Activated T-cell treated with anti-CD3 and anti-CD28 coated beads, Interleukin-2, amount 50 U/mL, for 72 hours (primary cell): Measurements from ENCODE around the gene CELF4. TPM values are rescaled to one million over a fixed set of nuclear protein-coding genes. Genes with fewer than 3 reads are reported as not detected.

Source experiments
- ATAC-seq, 2 donors: fragments of 150-1000 bp; cut with Tn5 transposase; replicated peaks in 1 of 2; 2 replicates each; pipeline ENCODE4 v1.10.0; 2021; ENCODE audit warnings: moderate library complexity in 2 of 2, mild to moderate bottlenecking in 1 of 2
- DNase-seq, 2 donors: peaks; one replicate each; pipeline ENCODE4 v3.0.0; 2021 to 2022; ENCODE audit warnings: mixed read lengths in 1 of 2
- H3K27ac Mint-ChIP-seq: one replicate; pipeline ENCODE4 v1.8.0; 2022; ENCODE audit warnings: mild to moderate bottlenecking, moderate library complexity, mixed read lengths
- H3K27me3 Mint-ChIP-seq: one replicate; pipeline ENCODE4 v1.8.0; 2022; ENCODE audit warnings: low read depth, mixed read lengths
- H3K36me3 Mint-ChIP-seq, 2 donors: one replicate each; pipeline ENCODE4 v1.8.0; 2022; ENCODE audit warnings: mixed read lengths in 2 of 2, mild to moderate bottlenecking in 1 of 2; ENCODE audit not compliant: insufficient read depth in 2 of 2
- H3K4me1 Mint-ChIP-seq: one replicate; pipeline ENCODE4 v1.8.0; 2022; ENCODE audit warnings: low read depth, mixed read lengths
- H3K4me3 Mint-ChIP-seq, 2 donors: one replicate each; pipeline ENCODE4 v1.8.0; 2022; ENCODE audit warnings: mild to moderate bottlenecking in 2 of 2, mixed read lengths in 2 of 2, moderate library complexity in 2 of 2
- H3K9me3 Mint-ChIP-seq, 2 donors: one replicate each; pipeline ENCODE4 v1.8.0; 2022; ENCODE audit warnings: mixed read lengths in 2 of 2
- total RNA-seq, 2 donors: library from RNA; stranded (reverse); gene quantifications; one replicate each; pipeline ENCODE4 v1.2.3, GENCODE V29; 2022

CELF4 gene
- total RNA-seq, 2 donors from 2014 or later, result not detected

DNA sequence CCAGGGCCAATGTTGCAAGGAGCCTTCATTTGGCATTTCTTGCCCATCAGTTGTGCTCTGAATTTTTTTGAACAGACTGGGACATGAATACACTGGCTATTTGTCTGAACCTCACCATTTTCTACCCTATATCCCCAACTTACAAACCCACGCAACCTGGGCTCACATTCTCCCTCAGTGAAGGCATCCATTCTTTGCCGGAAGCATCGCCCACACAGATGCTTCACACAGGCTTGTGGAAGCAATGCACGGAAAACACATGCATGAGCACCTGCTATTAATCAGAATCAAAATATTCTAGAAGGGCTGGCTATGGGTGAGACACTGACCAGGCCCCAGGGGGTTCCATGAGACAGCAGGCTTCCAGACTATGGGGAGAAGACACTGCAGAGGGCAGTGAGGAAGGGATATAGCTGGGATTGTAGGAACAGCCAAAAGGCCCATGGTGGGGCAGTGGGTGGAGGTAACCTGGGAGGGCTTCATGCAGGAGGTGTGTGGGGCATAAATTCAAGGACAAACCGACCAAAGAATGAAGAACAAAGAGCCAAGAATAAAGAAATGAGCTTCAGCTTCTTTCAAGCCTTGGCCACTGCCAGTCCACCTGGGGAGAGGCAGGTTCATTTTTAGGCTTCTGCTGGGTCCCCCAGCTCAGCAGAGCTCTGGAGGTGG lies 261.5 kb downstream of the CELF4 start:
- H3K4me3 Mint-ChIP-seq, result no peak overlapping the region
- DNase-seq (no peak), ATAC-seq (no peak)
- H3K9me3 Mint-ChIP-seq, result no peaks in the 10 kb centered on the region
- H3K36me3 Mint-ChIP-seq, result no peaks in the 10 kb centered on the region
- H3K27me3 Mint-ChIP-seq, result no peaks in the 10 kb centered on the region
- H3K4me1 Mint-ChIP-seq, result no peaks in the 10 kb centered on the region
- H3K27ac Mint-ChIP-seq, result no peak overlapping the region

DNA sequence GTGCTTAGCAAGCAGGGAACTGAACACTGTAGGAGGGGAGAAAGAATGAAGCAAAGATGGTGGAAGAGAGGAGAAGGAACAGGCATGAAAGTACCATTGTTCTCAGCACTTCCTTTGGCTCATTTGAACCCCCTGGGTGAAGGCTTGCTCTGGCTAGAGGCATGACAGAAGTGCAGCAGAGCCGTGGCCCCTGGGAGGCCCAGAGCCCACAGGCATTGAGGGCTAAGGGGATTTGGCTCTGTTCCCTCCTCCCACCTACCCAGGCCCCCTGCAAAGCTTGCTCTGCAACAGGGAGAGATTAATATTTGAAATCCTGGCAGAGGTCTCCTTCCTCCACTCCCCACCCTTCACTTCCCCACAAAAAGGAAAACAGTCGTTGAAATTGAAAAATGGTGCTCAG lies 262.6 kb downstream of the CELF4 start:
- Mint-ChIP-seq H3K27ac (no peak overlapping the region), H3K27me3 (no peaks in the 10 kb centered on the region), H3K36me3 (no peaks in the 10 kb centered on the region), H3K4me3 (no peak overlapping the region), H3K4me1 (no peaks in the 10 kb centered on the region), H3K9me3 (no peaks in the 10 kb centered on the region)
- DNase-seq (no peak), ATAC-seq (no peak)

DNA sequence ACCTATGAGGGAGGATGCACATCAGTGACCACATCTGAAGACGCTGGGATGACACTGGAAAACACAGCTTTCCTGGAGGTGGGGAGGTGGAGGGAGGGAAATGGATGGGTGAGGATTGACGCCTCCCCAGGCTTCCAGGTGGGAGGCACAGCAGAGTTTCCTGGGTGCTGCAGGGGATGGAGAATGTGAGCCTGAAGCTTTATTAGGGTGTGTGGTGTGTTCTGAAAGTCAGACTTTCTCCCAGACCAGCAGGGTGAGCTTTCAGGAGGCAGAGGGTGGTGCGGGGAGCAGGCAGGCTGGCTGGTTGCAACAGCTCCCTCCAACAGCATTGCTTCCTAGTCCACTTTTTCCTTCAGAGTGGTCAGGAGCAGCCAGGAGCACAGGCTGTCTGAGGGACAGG lies 263.1 kb downstream of the CELF4 start:
- Mint-ChIP-seq H3K27ac (no peak overlapping the region), H3K27me3 (no peaks in the 10 kb centered on the region), H3K4me3 (no peak overlapping the region), H3K36me3 (no peaks in the 10 kb centered on the region), H3K4me1 (no peaks in the 10 kb centered on the region), H3K9me3 (no peaks in the 10 kb centered on the region)
- ATAC-seq (no peak), DNase-seq (no peak)

DNA sequence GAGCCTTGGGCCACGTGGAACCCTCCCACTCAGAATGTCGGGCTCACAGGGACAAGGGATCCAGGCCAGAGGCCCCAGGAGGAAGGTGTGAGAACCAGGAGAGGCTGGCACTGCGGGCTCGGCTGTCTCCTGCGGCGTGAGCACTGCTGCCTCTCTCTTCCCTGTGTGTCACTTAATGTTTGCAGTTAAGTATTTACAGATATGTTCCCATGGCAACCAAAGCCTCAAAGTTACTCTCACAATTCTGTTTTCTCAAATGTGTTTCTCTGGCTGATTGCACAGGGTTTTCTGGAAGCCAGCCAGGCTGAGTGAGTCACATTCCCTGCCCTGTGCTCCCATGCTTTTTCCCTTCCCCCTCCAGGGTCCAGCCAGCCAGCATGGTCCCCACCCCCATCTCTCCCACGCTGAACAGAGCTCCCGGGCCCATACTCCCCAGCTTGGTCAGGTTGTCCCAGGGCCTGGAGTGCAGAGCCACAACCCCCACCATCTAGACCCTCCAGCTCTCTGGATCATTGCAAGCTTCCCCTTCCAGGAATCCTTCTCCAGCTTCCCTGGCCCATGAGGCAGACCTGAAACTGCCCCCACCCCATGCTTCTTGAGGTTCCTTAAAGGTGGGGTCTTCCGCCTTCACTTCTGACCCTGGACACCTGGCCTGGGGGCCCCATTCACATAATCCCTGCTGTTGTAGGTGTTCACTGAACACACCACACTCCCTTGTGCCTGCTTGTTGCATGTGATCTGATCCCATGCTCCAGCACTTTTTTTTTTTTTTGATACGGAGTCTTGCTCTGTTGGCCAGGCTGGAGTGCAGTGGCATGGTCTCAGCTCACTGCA lies 265.9 kb downstream of the CELF4 start:
- H3K4me1 Mint-ChIP-seq, result no peaks in the 10 kb centered on the region
- H3K27me3 Mint-ChIP-seq, result no peaks in the 10 kb centered on the region
- no peaks in the 10 kb centered on the region for H3K9me3 Mint-ChIP-seq
- H3K4me3 Mint-ChIP-seq, result no peak overlapping the region
- no peaks in the 10 kb centered on the region for H3K36me3 Mint-ChIP-seq
- DNase-seq, result no peak
- ATAC-seq, result no peak
- H3K27ac Mint-ChIP-seq, result no peak overlapping the region

DNA sequence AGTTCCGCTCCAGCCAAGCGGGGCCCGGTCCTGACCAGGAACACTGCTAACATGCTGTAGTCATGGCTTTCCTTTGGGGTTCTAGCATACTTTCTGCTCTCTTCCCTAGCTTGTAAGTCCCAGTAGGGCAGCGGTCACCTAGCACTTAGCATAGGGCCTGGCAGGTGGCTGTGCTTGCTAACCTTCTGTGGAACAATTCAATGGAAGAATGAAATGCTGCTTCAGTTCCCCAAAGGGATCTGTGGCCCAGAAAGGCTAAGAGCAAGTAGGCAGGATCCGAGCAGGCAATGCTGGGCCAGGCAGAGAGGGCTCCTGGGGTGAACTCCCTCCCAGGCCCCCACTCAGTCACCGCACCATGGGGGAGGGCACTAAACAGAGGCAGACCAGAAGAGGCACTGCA lies 266.8 kb downstream of the CELF4 start:
- Mint-ChIP-seq H3K27ac (no peak overlapping the region), H3K36me3 (no peaks in the 10 kb centered on the region), H3K27me3 (no peaks in the 10 kb centered on the region), H3K4me3 (no peak overlapping the region), H3K9me3 (no peaks in the 10 kb centered on the region), H3K4me1 (no peaks in the 10 kb centered on the region)
- ATAC-seq (no peak), DNase-seq (no peak)

DNA sequence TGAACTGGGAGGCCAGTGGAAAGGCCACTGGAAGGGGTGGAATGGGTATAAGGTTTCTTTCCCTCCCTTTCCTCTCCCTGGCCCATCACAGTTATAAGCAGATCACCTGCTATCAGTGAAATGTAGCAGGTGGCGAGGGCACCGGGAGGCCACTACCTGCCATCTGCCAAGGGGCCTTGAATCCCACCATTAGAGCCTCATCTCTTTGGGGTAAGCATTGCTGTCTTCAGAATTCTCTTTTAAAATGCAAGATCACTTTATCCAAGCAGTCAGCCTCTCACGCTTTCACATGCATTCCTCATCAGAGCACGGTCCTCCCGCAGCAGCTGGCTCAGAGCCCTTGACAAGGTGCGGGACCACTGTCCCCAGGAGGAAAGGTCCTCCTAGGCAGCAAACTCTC lies 268.5 kb downstream of the CELF4 start:
- Mint-ChIP-seq H3K4me3 (no peak overlapping the region), H3K4me1 (no peaks in the 10 kb centered on the region), H3K9me3 (no peaks in the 10 kb centered on the region), H3K36me3 (no peaks in the 10 kb centered on the region), H3K27ac (no peak overlapping the region), H3K27me3 (no peaks in the 10 kb centered on the region)
- ATAC-seq (no peak), DNase-seq (no peak)

DNA sequence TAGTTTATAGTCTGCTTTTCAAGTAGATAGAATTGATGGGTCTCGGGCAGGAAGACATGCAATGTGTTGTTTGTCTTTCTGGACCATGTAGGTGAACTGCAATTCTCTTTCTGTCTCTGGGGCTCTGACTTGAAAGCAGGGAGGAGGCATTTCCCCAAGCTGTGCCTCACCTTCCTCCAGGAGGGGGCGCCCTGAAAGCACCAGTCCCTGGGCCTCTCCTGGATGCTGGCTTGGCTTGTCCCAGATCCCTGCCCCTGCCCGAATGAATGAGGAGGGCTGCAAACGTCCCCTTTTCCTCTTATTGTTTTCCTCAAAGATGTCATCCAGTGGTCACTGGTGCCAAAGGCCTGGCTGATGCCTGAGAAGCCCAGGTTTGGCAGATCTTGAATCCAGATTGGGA lies 270.6 kb downstream of the CELF4 start:
- H3K4me3 Mint-ChIP-seq, result no peak overlapping the region
- H3K4me1 Mint-ChIP-seq, result no peaks in the 10 kb centered on the region

DNA sequence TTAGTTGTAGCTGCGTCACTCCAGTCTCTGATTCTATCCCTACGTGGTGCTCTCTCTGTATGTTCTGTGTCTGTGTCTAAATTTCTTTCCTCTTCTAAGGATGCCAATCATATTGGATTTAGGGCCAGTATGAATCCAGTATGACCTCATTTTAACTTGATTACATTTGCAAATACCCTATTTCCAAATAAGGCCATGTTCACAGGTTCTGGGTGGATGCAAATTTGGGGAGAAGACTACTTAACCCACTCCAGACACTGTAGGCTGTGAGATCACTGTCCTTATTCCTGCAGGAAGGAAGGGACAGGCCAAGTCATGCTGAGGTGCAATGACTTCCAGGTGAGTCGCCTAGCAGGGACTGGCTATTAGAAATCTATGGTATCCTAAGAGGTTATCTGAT lies 272.2 kb downstream of the CELF4 start:
- no peak overlapping the region for H3K27ac Mint-ChIP-seq
- H3K9me3 Mint-ChIP-seq, result no peaks in the 10 kb centered on the region
- H3K36me3 Mint-ChIP-seq, result no peaks in the 10 kb centered on the region
- no peak overlapping the region for H3K4me3 Mint-ChIP-seq
- DNase-seq, result no peak
- no peaks in the 10 kb centered on the region for H3K27me3 Mint-ChIP-seq
- ATAC-seq, result no peak
- H3K4me1 Mint-ChIP-seq, result no peaks in the 10 kb centered on the region

More for the DNA sequence above, 270.6 kb downstream of the CELF4 start:
- H3K27ac Mint-ChIP-seq, result no peak overlapping the region
- no peaks in the 10 kb centered on the region for H3K27me3 Mint-ChIP-seq
- ATAC-seq (no peak), DNase-seq (peak in 1 of 2 donors; percentile 3)
- no peaks in the 10 kb centered on the region for H3K36me3 Mint-ChIP-seq
- H3K9me3 Mint-ChIP-seq, result no peaks in the 10 kb centered on the region

DNA sequence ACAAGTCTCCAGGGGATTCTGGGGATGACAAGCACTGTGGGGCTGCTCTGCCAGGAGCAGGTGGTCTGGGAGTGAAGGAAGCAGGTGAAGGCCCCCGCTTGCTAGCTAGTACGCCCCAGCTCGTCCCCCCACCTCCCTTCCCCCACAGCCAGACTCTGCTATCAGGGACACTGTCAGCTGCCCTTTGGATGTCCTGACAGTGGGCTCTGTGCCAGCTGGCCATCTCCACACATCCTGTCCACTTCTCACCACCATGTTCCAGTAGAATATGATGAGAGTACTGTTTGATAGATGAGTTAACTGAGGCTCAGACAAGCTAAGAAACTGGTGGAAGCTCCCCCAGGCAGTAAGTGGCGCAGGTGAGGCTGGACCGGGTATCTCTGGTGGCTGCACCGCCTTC lies 276.2 kb downstream of the CELF4 start:
- no peak for ATAC-seq
- H3K27me3 Mint-ChIP-seq, result no peaks in the 10 kb centered on the region
- no peak overlapping the region for H3K4me3 Mint-ChIP-seq
- no peaks in the 10 kb centered on the region for H3K9me3 Mint-ChIP-seq
- H3K4me1 Mint-ChIP-seq, result no peaks in the 10 kb centered on the region
- no peak overlapping the region for H3K27ac Mint-ChIP-seq
- no peaks in the 10 kb centered on the region for H3K36me3 Mint-ChIP-seq
- DNase-seq, result no peak

DNA sequence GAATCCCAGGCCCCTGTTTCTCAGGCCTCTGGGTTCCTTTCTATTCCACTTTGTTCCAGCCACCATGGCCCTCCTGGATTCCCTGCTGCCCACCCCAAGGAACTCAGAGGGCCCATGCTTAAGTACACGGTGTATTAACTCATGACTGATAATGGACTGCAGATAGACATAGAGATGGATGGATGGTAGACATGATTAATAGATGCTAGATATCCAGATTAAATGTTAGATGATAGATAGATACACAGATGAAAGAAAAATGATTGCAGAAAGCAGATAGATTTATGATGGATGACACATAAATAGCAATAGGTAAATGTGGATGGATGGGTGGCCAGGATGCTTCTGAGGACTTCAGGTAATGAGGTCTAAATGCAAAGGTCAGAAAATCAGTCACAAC lies 278.0 kb downstream of the CELF4 start:
- H3K27me3 Mint-ChIP-seq, result no peaks in the 10 kb centered on the region
- DNase-seq, result no peak
- no peak for ATAC-seq
- no peak overlapping the region for H3K4me3 Mint-ChIP-seq
- H3K36me3 Mint-ChIP-seq, result no peaks in the 10 kb centered on the region
- no peaks in the 10 kb centered on the region for H3K4me1 Mint-ChIP-seq
- no peak overlapping the region for H3K27ac Mint-ChIP-seq
- peaks cover 3 to 4% of the 10 kb centered on the region in 2 donors for H3K9me3 Mint-ChIP-seq

DNA sequence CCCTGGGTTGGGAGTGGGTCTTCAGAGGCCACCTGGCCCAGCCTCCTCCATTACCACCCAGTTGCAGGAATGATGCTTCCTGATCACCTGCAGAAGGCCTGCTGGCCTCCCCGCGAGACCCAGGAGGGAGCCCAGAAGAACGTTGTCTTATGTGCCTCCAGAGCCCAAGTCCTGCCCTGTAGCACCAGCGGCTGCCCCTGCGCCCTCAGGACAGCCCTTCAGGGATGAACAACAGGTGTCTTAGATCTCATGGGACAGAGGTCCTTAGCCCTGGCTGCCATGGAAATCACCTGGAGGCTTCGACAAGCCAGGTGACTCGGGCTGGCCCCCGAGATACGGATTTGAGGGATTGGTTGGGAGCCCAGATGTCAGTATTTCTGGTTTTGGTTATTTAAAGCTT lies 278.8 kb downstream of the CELF4 start:
- H3K27ac Mint-ChIP-seq, result no peak overlapping the region
- DNase-seq (no peak), ATAC-seq (no peak)
- peaks cover 3 to 4% of the 10 kb centered on the region in 2 donors for H3K9me3 Mint-ChIP-seq
- no peaks in the 10 kb centered on the region for H3K4me1 Mint-ChIP-seq
- no peak overlapping the region for H3K4me3 Mint-ChIP-seq
- no peaks in the 10 kb centered on the region for H3K27me3 Mint-ChIP-seq
- H3K36me3 Mint-ChIP-seq, result no peaks in the 10 kb centered on the region

DNA sequence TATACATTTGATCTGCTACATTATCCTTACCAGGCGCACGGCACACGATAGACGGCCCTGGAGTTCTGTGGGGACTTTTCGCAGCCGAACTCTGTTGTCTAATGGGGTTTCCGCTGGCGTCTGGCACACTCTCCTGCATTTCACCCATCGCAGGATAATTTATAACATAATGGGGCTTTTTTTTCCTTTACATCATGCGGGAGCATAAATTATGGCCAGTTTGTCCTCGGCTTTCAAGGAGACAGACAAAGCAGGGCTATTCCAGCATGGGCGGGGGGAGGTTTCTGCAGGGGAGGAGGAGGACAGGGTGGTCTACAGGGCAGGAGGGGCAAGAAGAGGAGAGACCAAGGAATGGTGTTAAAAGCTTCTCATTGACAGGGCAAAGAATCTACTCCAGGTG lies 279.8 kb downstream of the CELF4 start:
- no peaks in the 10 kb centered on the region for H3K36me3 Mint-ChIP-seq
- H3K27me3 Mint-ChIP-seq, result no peaks in the 10 kb centered on the region
- DNase-seq, result no peak
- H3K9me3 Mint-ChIP-seq, result peaks cover 3 to 4% of the 10 kb centered on the region in 2 donors
- ATAC-seq, result no peak
- no peak overlapping the region for H3K4me3 Mint-ChIP-seq
- no peaks in the 10 kb centered on the region for H3K4me1 Mint-ChIP-seq
- no peak overlapping the region for H3K27ac Mint-ChIP-seq

DNA sequence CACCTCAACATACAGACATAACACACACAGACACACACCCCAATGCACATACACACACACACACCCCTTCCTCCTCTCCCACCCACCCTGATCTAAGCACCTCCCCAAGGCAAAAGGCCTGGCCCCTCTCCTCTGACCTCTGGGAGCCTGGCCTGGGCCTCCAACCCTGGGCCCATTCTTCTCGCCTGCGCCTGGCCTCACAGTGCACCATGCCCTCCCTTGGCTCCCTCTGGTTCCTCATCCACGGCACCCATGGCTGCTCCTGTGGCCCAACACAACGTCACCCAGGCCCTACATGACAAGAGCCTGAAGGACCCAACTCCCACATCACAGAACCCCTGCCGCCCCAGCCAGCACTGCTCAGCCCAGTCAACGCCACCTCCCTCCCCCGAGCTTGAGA lies 281.3 kb downstream of the CELF4 start:
- H3K27me3 Mint-ChIP-seq, result no peaks in the 10 kb centered on the region
- H3K36me3 Mint-ChIP-seq, result no peaks in the 10 kb centered on the region
- no peak for ATAC-seq
- no peak overlapping the region for H3K4me3 Mint-ChIP-seq
- DNase-seq, result no peak
- H3K4me1 Mint-ChIP-seq, result no peaks in the 10 kb centered on the region
- H3K27ac Mint-ChIP-seq, result no peak overlapping the region
- H3K9me3 Mint-ChIP-seq, result peaks cover 3 to 4% of the 10 kb centered on the region in 2 donors
